AG04450 (cell line): ENCODE measurements around the gene SLC6A17. TPM values are rescaled to one million over a fixed set of nuclear protein-coding genes. Genes with fewer than 3 reads are reported as not detected.

Experiments
- CTCF ChIA-PET: fragments of 300-600, 350-600 bp; formaldehyde crosslinking; extraction: SDS; loops from one replicate; lab custom pipeline; 2022; ENCODE audit warnings: antibody characterized with exemption, inconsistent platforms; lab: Charles Lee
- POLR2A ChIA-PET: fragments of 350-600 bp; formaldehyde crosslinking; extraction: SDS; loops from one replicate; lab custom pipeline; 2021; ENCODE audit warnings: antibody characterized with exemption, inconsistent platforms; lab: Yijun Ruan, JAX
- DNase-seq: peaks from one replicate; pipeline ENCODE4 v3.0.0-alpha.2; 2011; ENCODE audit warnings: low read depth, low spot score
- H3K27ac ChIP-seq: one replicate; pipeline ENCODE4 v1.5.1; 2012; ENCODE audit warnings: low read depth, low read length, control low read depth
- H3K27me3 ChIP-seq: one replicate; pipeline ENCODE4 v1.6.0; 2012; ENCODE audit warnings: low read length; ENCODE audit not compliant: control insufficient read depth, insufficient read depth
- H3K4me3 ChIP-seq: 2 replicates; pipeline ENCODE4 v1.5.1; 2011; ENCODE audit warnings: mild to moderate bottlenecking, low read depth, low read length, control low read depth
- H3K9me3 ChIP-seq: 2 replicates; pipeline ENCODE4 v1.5.1; 2012; ENCODE audit warnings: low read length; ENCODE audit not compliant: control insufficient read depth, insufficient read depth
- polyA plus RNA-seq: library from polyadenylated mRNA; depleted of rRNA; stranded (reverse); fragments of >200 nt; gene quantifications from 2 replicates; pipeline ENCODE4 v1.2.3, GENCODE V29; 2011
- TF ChIP-seq, protein P1 (sequence below): IDR thresholded peaks from 2 replicates; pipeline ENCODE4 v1.5.1; 2011; ENCODE audit warnings: low read depth, low read length, control low read depth, inconsistent platforms

SLC6A17 gene
- polyA plus RNA-seq, 1 experiment, result 0.05 TPM

DNA sequence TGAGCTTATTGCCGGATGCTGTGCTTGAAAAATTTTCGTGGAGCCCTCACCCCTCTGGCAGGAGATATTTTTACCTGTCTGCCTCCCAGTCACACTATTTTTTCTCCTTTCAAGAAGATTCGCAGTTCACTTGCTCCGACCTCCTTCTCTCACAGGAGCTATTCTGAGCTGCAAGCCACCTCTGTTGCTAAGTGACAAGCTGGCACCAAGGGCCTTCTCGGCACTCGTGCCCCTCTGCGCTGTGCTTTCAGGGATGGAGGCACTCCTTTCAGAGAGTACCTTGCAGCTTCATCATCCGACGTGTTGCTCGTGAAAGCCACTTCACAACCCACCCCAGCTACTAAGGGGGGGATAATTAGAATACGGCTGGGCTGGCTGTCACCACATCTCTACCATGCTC lies 11.6 kb downstream of the SLC6A17 start:
- CTCF ChIA-PET, result interaction anchor here (1.3 kb wide), 1 partner anchor 35 kb away, joined by 4 read pairs; no protein-coding TSS in a partner anchor

GRCh38 chr1:110163591-110163990 lies 13.3 kb downstream of the SLC6A17 start:
- no peak for DNase-seq
- H3K9me3 ChIP-seq, result no peaks in the 10 kb centered on the region; the same call in 1 of the 2 replicates
- TF ChIP-seq, protein P1, sequence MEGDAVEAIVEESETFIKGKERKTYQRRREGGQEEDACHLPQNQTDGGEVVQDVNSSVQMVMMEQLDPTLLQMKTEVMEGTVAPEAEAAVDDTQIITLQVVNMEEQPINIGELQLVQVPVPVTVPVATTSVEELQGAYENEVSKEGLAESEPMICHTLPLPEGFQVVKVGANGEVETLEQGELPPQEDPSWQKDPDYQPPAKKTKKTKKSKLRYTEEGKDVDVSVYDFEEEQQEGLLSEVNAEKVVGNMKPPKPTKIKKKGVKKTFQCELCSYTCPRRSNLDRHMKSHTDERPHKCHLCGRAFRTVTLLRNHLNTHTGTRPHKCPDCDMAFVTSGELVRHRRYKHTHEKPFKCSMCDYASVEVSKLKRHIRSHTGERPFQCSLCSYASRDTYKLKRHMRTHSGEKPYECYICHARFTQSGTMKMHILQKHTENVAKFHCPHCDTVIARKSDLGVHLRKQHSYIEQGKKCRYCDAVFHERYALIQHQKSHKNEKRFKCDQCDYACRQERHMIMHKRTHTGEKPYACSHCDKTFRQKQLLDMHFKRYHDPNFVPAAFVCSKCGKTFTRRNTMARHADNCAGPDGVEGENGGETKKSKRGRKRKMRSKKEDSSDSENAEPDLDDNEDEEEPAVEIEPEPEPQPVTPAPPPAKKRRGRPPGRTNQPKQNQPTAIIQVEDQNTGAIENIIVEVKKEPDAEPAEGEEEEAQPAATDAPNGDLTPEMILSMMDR, result no peak
- no peak overlapping the region for H3K27ac ChIP-seq
- peaks cover 29% of the 10 kb centered on the region for H3K27me3 ChIP-seq
- ChIA-PET POLR2A (no interaction called here), CTCF (interaction anchor here (2.3 kb wide), 1 partner anchor 33 kb away, joined by 7 read pairs; no protein-coding TSS in a partner anchor)
- H3K4me3 ChIP-seq, result no peak overlapping the region

More for the DNA sequence above, 11.6 kb downstream of the SLC6A17 start:
- no peaks in the 10 kb centered on the region; the same call in 1 of the 2 replicates for H3K9me3 ChIP-seq
- DNase-seq, result no peak
- no peak overlapping the region for H3K27ac ChIP-seq
- POLR2A ChIA-PET, result no interaction called here
- H3K4me3 ChIP-seq, result no peak overlapping the region
- peaks cover 29% of the 10 kb centered on the region for H3K27me3 ChIP-seq
- TF ChIP-seq, protein P1, result no peak

DNA sequence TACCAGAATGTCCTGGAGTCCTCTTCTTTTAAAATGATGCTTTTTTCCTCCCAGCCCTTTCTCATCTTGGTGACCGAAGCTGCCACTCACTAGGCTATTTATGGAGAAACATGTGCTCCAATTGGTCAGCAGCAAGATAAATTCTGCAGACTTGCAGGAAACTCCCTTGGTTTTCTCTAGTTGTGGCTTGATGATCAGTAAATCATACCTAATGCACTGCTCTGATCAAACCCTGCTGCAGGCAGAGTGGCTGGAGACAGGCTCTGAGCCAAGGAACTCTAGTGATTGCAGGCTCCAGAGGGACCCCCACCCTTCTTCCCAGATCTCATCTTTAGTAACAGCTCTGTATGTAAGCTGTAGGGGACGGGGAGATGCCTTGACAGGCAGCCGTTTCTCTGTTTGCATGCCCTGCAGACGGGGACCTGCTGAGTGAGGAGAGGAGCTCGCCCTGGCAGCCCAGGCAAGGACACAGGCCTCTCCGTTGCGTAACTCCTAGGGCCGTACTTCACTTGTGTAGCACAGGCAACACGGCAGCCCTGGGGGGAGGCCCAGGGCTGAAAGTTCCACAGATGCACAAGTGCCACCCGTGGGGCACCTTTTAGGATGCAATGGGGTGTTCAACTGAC lies 14.5 kb downstream of the SLC6A17 start:
- ChIA-PET CTCF (interaction anchor here (2.3 kb wide), 2 partner anchors 32 to 43 kb away, joined by 7 read pairs; no protein-coding TSS in a partner anchor), POLR2A (no interaction called here)
- Histone ChIP-seq H3K27me3 (peaks cover 24% of the 10 kb centered on the region), H3K9me3 (no peaks in the 10 kb centered on the region; the same call in 1 of the 2 replicates), H3K4me3 (no peak overlapping the region), H3K27ac (no peak overlapping the region)
- no peak for DNase-seq
- TF ChIP-seq, protein P1, result no peak

- DNase-seq, result no peak
Observed at GRCh38 chr1:110165761-110166231, 15.5 kb downstream of the SLC6A17 start.

More at GRCh38 chr1:110165761-110166231, 15.5 kb downstream of the SLC6A17 start:
- ChIA-PET CTCF (interaction anchor here (1.0 to 2.3 kb wide), 2 partner anchors 42 to 147 kb away, joined by 4 to 7 read pairs; no protein-coding TSS in a partner anchor), POLR2A (no interaction called here)
- Histone ChIP-seq H3K4me3 (no peak overlapping the region), H3K27me3 (peaks cover 19% of the 10 kb centered on the region), H3K9me3 (no peaks in the 10 kb centered on the region; the same call in 1 of the 2 replicates), H3K27ac (no peak overlapping the region)
- TF ChIP-seq, protein P1, result no peak
